GM18861 (cell line): ENCODE measurements around the gene SPIC.

ENCODE experiments used
- ATAC-seq: cut with Tn5 transposase; IDR thresholded peaks from one replicate; pipeline ENCODE4 v1.9.1; 2021; ENCODE audit not compliant: unreplicated experiment

The SPIC gene

DNA sequence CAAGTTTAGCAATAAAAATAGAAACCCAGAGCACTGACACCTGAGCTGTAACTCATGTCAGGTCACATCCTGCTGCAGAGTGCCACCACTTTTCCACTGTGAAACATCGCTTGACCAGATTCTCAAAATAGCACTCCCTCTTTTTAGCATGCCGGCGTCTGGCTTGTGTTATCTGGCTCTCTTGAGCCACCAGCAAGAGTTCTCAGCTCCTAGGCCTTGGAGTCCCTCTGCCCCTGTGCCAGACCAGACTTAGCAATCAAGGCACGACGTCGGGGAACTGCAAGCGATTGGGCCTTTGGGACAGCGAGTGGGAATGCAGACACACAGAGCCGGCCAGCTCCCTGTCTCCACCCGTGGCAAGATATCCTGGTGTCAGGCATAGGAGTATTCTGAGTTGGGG is 52.5 kb downstream of the SPIC start:
- no peak for ATAC-seq

DNA sequence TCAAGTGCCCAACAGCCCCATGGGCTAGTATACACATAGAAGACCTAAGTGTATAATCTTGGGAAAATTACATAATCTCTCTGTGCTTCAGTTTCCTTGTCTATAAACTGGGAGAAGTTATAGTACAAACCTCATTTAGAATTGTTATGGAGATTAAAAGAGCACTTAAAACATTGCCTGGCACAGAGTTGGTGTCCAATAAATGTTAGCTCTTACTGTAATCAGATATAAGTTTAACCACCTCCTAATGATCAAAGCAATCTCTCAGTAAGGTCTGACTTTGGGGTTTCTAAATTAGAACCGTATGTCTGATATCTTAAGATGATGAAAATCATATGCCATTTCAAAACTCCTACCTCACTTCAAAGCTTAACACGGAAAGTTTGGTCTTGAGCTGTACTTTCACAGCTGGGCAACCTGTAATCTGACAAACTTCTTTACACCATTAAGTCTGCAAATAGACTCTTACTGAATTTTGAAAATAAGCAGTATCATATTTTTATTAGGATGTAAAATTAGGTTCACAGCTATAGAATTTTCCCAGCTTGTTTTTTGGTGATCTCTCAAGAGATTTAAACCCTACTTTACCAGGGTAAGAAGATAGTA is 61.0 kb downstream of the SPIC start:
- no peak for ATAC-seq
